Activated CD4-positive, alpha-beta T cell treated with anti-CD3 and anti-CD28 coated beads, Interleukin-2, Interleukin-6, amounts not matched to agents 100 ng/mL and 50 ng/mL, durations not matched to agents 16 hours and 8 hours (primary cell): ENCODE results near the gene TAX1BP3.

Source experiments
- DNase-seq: peaks from one replicate; pipeline ENCODE4 v3.0.0-alpha.2; 2020

TAX1BP3 gene

DNA sequence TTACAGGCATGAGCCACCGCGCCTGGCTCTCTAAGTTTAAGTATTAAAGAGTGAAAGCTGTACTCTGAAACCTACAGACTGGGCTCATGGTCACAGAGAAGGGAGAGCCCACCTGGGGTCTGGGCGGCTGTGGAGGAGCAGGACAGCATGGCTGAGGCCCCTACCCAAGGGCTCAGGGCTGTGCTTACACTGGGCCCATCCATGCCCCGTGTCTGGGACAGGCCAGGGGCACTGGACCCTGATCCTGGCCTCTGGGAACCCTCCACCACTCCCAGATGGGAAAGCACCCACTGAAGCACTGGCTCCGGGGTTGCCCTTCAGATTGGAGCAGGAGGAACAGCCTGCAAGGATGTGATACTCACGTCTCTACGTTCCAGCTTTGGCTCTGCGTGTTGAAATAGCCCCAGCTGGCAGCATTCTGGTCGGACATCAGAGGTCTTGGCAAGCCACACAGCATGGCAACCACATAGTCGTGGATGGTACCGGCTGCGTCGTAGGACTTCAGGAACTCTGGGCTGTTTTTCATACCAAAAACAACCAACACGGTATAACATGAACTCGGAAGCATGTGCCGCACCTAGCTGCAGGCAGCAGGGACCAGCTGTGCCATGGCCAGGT lies 45.3 kb downstream of the TAX1BP3 start:
- no peak for DNase-seq

GRCh38 chr17:3621146-3621720 lies 47.1 kb downstream of the TAX1BP3 start:
- DNase-seq, result no peak

GRCh38 chr17:3615160-3615870 lies 53.1 kb downstream of the TAX1BP3 start:
- no peak for DNase-seq

DNA sequence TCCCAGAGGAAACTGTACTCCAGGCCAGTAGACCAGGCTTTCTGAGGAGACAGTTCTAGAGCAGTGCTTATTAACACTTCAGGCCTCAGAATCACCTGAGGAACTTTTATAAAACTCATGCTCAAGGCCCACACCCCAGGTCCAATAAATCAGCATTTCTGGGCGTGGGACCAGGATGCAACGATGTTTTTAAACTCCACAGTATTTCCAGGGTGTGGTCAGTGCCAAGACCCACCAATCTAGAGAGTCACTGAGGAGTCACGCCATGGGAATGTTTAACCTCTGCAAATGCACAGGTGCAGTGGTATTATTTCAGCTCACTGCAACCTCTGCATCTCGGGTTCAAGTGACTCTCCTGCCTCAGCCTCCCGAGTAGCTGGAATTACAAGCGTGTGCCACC lies 55.3 kb downstream of the TAX1BP3 start:
- DNase-seq, result no peak
